Measurements from ENCODE around the gene TMEM217.
"Not testable (repeated sequence)": the region's sequence is repeated elsewhere in the genome, so short reads cannot be mapped to it uniquely, and the experiment has no call there.

The TMEM217 gene

DNA sequence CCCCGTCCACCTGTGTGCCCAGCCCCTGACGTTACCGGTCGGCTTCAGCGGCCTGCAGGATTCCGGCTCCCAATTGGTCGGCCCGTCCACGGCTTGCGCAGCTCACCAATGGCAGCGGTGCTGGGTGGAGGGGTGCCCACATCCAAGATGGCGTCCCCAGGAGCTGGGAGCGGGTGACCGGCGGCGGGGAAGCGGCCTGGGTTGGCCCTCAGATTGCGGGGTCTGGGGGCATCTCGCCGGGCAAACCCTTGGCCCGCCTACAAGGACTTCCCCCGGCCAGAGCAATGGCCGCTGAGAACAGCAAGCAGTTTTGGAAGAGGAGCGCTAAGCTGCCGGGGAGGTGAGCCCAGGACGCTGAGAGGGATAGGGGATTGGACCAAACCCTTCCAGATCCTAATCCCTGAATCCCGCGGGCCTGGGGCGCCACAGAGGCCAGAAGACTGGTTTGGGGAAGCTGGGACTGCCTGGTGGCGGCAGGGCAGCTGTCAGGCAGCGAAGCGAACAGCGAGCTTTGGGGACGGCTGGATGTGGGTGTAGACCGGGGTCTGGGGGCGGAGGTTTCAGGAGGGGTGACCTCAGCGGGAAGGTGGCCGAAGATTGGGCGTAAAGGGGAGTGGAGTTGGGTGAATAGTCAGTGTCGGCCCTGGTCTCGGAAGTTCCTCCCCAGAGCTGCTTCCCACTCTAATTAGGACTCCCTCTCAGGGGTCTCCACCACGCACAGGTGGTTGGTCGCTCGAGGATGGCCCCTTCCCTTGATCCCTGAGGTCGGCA lies at the start of gene TMEM217, which contains the start of gene TBC1D22B:
TSS of gene TMEM217 (minus strand) at position 511 of the 771 bp plus-strand sequence. CDS start 39,114 bp downstream, outside the sequence.
TSS of gene TBC1D22B (plus strand) at position 139 of the 771 bp plus-strand sequence. CDS start at position 285, 146 bp downstream.
- in situ Hi-C loops (cut with HindIII; ENCODE audit: low sequenced_read_pairs) = no loop called here

DNA sequence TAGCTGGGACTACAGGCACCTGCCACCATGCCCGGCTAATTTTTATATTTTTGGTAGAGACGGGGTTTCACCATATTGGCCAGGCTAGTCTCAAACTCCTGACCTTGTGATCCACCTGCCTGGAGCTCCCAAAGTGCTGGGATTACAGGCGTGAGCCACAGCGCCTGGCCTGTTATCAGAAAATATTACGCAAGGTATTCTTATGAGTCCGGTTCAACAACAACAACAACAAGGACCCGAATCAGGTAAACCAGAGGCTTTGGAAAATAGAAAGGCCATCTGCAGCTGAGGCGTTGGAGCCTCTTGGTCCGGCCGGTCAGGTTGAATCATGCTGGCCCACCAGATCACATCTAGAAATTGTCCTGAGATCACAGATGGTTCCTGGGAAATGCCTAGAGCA lies 49.5 kb upstream of the TMEM217 start:
- in situ Hi-C loops (cut with HindIII; ENCODE audit: low sequenced_read_pairs) = not testable (repeated sequence)

DNA sequence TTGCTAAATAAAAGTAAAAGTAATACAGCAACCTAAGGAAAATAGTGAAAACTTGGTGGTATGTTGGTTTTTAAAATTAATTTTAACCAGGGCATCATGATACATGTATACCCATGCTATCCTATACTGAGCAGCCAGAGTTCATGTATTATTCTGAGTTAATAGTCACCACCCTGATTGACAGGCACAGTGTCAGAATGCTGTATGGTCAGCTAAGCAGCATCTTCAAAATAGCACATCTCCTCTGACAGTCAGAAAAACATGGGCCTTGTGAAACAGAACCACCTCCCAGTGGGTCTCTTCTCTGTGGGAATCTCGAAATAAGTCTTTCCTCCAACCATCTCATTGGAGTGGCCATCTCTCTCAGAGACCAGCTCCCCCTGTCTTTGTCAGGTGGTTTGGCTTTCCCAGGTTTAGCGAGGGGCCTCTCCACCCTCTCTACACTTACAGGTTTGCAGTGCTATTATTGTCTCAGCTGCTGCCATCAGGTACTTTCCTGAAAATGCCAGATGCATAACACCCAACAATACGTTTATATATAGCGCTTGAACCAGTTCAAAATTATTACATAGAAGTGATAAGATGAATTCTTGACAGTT lies 48.8 kb upstream of the TMEM217 start:
- in situ Hi-C loops (cut with HindIII; ENCODE audit: low sequenced_read_pairs) = no loop called here

DNA sequence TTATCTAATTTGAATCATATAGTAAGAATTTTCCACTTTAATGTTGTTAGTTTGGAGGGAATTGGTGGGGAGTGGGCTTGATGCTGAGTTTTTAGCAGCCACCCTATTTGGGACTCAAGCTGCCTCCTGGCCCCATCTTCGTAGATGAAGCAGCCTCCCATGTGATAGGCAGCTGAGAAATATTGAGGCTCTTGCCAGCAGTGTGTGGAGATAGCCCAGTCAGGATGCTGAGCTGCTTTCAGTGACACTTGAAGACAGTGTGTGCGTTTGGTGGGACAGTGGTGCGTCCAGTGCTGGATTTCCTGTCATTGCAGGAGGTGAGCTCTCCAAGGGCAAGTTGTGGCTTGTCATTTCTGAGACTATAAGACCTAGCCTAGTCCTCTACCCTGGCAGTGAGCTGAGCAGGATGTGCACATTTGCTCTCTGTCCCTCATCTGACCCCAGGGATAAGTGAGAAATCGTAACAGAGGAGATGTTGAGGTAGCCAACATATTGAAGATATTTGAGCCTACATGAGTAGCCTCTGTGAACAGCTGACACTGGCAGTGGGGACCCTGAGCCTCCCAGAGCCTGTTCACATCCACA lies 48.0 kb upstream of the TMEM217 start:
- in situ Hi-C loops (cut with HindIII; ENCODE audit: low sequenced_read_pairs) = no loop called here

DNA sequence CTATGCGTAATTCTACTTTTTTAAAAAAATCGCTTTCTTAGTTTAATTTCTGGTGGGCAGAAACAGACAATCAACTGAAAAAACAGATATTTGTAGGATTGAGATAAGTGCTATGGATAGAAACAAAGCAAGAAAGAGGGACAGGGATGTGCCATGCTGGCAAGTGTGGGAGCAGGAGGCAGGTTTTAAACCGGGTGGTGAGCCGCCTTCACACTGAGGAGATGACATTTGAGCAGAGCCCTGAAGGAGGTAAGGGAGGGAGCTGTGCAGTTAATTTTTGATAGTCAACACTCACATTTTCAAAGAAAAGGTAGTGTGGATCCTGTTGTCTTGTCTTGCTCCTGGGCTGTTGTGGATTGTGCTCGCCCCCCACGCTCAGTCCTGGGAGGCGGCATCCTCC lies 46.8 kb upstream of the TMEM217 start:
- in situ Hi-C loops (cut with HindIII; ENCODE audit: low sequenced_read_pairs) = no loop called here

DNA sequence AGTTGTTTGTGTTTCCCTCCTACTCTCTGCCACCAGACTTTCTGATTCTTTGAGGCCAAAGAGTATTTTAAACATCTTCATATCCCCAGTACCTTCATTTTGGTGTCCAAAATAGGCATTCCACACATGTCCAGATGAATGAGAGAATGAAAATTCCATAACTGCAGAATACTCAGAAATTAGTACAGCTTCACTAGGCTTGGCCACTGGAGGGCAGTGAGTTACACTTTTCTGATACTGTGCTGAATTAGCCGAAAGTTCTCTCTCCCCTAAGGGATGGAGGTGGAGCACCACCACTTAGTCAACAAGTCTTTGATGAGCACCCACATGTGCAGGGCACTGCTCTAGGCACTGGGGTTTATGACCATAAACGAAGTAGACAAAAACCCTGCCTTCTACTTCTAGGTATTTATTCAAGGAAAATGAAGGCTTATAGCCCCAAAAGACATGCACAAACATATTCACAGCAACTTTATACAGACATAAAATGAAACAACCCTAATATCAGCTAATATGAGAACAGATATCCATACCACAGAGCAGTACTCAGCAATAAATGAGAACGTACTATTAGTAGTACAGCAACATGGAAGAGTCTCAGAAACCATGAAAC lies 46.1 kb upstream of the TMEM217 start:
- in situ Hi-C loops (cut with HindIII; ENCODE audit: low sequenced_read_pairs) = no loop called here

DNA sequence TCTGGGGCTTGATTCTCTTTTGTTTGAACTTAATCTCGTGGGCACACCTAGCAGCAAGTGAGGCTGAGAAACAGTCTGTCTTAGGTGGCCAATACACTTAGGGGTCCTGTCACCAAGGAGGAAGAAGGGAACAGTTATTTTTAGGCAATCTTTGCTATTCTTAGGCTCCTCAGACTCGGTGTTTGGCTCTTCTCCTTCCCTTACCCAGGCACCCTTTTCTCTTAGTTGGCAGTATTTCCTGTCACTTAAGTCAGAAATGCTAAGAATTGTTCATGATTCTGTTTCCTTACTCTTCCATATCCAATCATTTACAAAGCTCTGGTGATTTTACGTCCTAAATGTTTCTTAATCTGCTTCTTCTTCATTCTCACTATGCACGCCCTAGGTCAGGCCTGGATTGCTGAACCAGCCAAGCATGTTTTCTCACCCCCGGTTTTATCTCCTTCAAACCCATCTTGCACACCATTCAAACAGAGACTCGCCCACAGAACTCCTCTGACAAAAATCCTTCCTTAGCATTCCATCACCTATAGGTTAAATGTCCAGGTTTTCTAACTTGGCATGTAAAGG lies 45.2 kb upstream of the TMEM217 start:
- in situ Hi-C loops (cut with HindIII; ENCODE audit: low sequenced_read_pairs) = no loop called here

DNA sequence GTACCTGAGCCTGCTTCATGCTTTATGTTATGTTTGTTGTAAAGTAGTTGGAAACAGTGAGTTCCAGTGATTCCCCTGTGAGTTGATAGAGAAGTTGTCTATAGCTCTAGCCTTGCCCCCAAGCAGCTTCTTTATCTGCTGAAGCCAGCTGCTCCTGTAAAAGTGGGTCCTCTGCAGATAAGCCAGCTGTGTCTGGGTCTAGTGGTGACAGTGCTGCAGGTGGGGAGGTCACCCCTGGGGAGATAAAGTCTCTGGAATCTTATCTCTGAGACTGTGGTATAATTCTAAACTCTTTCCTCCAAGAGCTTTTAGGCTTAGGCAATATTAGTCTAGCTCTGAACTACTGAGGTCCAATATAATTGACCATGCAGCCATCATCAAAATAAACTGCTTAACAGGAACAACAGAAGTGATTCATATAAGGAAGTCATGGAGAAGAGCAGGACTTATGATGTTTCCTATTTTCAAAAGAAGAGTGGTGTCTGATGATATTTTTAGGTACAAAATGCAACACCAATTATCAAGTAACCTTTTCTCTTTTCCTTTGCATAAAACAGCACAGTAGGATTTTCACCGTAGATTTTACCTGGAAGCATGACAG lies 44.2 kb upstream of the TMEM217 start:
- in situ Hi-C loops (cut with HindIII; ENCODE audit: low sequenced_read_pairs) = no loop called here

DNA sequence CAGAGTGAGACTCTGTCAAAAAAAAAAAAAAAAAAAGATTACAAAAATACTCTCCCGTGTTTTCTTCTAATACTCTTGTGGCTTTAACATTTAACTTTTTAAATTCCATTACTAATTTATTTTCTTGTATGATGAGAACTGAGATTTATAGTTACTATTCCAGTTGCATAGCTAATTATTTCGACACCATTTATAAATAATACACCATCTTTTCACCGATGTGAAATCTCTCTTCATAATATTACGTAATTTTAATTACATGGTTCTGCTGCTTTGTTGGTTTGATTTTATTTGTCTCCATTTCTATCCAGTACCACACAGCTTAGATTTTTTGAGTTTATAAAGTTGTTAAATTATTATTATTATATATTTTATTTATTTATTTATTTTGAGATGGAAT lies 42.0 kb upstream of the TMEM217 start:
- in situ Hi-C loops (cut with HindIII; ENCODE audit: low sequenced_read_pairs) = no loop called here

DNA sequence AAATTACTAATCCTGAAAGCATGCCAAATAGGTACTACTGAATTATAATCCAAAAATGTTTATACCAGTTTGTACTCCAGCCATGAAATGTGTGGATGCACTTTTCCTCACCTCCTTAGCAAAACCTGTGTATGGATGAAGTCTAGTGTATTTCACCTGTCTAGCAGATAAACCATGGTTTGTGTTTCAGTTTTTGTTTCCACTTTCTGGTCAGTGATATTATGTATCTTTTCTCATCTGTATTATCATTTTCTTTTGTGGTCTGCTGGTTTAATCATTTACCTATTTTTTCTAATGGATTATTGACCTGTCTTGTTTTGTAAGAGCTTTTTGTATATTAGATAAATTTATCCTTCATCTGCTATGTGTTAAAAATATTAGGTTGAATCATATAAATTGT lies 41.0 kb upstream of the TMEM217 start:
- in situ Hi-C loops (cut with HindIII; ENCODE audit: low sequenced_read_pairs) = no loop called here

DNA sequence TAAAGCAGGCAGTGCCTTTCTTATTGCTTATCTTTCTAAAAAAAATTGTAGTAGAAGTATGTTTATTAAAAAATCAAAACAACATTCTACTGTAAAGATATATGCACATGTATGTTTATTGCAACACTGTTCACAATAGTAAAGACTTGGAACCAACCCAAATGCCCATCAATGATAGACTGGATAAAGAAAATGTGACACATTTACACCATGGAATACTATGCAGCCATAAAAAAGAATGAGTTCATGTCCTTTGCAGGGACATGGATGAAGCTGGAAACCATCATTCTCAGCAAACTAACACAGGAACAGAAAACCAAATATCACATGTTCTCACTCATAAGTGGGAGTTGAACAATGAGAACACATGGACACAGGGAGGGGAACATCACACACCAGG lies 39.7 kb upstream of the TMEM217 start:
- in situ Hi-C loops (cut with HindIII; ENCODE audit: low sequenced_read_pairs) = not testable (repeated sequence)

DNA sequence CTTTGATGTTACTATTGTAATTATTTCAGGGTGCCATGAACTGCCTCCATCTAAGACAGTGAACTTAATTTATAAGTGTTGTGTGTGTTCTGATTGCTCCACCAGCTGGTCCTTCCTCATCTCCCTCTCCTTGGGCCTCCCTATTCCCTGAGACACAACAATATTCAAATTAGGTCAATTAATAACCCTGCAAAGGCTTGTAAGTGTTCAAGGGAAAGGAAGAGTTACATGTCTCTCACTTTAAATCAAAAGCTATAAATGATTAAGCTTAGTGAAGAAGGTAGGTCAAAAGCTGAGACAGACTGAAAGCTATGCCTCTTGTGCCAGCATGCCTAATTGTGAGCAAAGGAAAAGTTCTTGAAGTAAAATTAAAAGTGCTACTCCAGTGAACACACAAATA lies 35.5 kb upstream of the TMEM217 start:
- in situ Hi-C loops (cut with HindIII; ENCODE audit: low sequenced_read_pairs) = no loop called here

DNA sequence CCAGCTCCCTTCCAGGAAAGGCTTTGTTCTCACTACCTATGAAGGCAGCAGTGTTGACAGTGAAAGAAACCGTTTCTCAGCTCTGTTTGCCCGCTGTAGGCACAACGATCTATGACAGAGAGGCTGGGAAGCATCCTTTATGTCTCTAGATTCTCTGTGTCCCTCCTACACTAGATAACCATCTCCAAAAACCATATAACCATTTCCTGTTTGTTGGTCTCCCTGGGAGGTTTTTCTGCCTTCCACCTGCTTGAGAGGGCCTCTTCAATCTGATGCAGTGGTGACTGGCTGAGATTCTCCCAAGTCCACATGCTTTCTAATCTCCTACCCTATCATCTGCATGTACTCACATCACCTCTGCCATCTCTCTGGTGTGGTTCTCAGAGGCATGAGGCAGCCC lies 32.0 kb upstream of the TMEM217 start:
- in situ Hi-C loops (cut with HindIII; ENCODE audit: low sequenced_read_pairs) = no loop called here

DNA sequence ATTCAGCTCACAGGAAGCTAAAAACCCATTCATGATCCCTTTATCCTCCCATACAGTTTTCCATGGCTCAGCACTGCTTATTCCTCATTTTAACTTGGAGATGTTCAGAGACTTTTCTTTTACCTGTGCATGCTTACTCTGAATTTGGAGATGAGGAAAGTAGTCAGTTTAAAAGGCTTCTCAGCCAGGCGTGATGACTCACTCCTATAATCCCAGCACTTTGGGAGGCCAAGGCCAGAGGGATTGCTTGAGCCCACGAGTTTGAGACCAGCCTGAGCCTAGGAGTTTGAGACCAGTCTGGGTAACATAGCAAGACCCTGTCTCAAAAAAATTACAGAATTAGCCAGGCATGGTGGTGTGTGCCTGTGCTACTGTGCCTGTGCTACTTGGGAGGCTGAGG lies 30.3 kb upstream of the TMEM217 start:
- in situ Hi-C loops (cut with HindIII; ENCODE audit: low sequenced_read_pairs) = no loop called here

DNA sequence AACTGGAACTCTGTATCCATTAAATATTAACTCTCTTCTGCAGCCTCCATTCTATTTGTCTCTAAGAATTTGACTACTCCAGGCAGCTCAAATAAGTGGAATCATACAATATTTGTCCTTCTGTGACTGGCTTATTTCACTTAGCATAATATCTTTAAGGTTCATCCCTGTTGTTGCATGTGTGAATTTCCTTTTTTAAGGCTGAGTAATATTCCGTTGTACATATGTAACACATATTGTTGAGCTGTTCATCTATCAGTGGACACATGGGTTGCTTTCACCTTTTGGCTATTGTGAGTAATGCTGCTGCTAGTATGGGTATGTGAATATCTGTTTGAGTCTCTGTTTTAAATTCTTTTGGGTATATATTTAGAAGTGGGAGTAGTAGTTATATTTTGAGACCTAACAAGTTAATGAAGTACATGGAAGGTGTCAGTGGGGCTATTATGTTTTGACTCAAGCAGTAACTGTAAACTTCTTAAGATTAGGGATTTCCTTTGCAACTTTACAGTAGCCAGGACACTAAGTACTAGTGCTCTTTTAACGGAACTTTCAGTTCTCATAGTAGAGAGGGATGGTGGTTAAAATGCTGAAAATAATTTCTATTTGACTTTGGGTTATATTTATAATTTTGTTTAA lies 29.7 kb upstream of the TMEM217 start:
- in situ Hi-C loops (cut with HindIII; ENCODE audit: low sequenced_read_pairs) = no loop called here

DNA sequence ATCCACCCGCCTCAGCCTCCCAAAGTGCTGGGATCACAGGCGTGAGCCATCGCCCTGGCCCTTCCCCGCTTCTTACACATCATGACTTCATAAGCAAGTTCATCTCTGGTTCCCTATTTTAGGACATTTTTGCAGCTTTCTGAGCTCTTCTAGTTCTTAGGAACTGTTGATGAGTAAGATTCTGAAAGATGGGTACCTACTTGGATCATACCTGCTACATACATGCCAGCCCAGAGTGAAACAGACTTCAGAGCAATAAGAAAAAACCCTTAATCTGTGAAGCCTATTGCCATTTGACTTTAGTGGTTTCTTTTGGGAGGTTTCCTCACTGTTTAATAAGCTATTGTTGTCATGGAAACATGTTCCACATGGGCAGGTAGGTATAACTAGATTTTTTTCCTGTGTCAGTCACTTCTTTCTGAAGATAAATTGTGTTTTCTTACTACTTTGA lies 27.9 kb upstream of the TMEM217 start:
- in situ Hi-C loops (cut with HindIII; ENCODE audit: low sequenced_read_pairs) = no loop called here

DNA sequence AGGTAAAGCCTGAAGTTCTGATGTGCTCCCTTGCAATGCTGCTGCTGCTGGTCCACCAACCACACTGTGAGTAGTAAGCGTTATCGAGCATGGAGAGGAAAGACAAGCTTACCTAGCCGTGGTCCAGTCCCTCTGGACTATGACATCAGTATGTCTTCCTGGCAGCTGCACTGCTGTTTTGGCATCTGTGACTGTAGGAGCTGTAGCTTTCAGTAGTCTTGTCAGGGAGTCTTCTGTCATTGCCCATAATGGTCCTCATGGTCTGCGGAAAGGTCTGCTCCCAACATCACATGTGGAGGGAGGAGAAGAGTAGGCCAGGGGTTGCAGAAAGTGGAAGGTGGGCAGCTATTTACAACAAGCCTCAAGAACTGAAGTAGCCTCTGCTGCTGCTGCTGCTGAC lies 26.8 kb upstream of the TMEM217 start:
- in situ Hi-C loops (cut with HindIII; ENCODE audit: low sequenced_read_pairs) = no loop called here

DNA sequence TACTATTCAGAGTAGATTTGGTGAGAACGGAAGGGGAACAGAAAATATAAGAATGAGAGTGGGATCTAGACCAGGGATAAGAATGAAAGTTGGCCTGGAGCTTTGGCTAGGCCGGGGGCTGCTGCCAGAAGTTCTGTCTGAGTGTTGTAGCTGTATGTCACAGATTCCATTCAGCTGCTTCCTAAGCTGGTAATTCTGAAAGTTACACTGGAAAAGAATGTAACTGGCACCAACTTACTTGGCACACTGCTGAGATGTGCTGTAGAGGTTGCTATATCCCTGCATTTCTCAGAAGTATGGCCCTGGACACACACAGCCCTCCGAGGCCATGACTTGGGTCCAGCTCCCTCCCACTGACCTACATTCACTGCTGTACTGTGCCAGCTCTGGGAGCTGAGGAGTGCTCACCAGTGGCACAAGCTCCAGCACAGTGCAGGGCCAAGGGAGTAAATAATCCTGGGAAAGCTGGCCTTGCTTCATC lies 25.8 kb upstream of the TMEM217 start:
- in situ Hi-C loops (cut with HindIII; ENCODE audit: low sequenced_read_pairs) = no loop called here

DNA sequence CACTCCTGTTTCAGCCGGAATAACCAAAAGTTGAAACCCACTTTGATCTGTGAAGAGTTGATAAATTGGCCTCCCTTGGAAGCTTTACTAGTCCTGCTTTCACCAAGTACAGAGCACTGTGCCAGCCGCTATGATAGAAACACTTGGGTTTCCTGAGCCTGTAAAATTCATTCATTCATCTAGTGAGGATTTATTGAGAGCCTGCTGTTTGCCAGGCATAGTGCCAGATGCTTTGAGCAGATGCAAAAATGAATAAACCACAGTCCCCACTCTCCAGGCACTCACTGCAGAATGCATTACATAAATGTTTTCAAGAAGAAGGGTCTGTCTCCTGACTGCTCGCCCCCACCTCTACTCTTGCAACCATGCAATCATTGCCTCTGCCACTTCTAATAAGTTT lies 25.3 kb upstream of the TMEM217 start:
- in situ Hi-C loops (cut with HindIII; ENCODE audit: low sequenced_read_pairs) = no loop called here

DNA sequence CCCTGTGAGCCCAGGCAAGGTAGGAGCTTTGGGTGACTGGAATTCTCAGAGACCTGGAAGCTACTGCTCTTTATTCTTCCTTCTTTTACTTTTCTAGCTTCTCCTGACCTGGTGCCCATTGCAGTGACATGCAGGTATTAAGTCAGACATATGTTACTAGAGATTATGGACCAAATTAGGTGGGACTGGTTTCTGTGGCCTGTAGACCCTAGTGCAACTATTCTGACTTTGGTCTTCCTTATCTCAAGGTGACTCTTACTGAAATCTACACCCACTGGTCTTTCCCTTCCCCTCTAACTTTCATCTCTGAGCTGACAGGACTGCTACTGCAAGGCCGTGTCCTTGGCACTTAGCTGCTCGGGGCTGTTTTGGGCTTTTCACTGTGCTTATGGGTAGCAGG lies 24.4 kb upstream of the TMEM217 start:
- in situ Hi-C loops (cut with HindIII; ENCODE audit: low sequenced_read_pairs) = no loop called here
